ENCODE results near the gene ZNF791.

- TF ChIP-seq CTCF (IDR thresholded peaks at IDR 0.05) (no peak), POLR2A (IDR thresholded peaks at IDR 0.05) (no peak)
Measured at GRCh38 chr19:12628040-12629022, 17.6 kb downstream of the ZNF791 start.

Measured in lower leg skin (tissue), 3 donors.